Fibroblast of villous mesenchyme (primary cell): Measurements from ENCODE around the gene DIPK1C. TPM values are rescaled to one million over a fixed set of nuclear protein-coding genes. Genes with fewer than 3 reads are reported as not detected.

Source experiments
- DNase-seq: peaks from one replicate; pipeline ENCODE4 v3.0.0-alpha.2; 2010; ENCODE audit warnings: low read depth
- H3K4me3 ChIP-seq: 2 replicates; pipeline ENCODE4 v1.5.1; 2011; ENCODE audit warnings: low read depth, mild to moderate bottlenecking, low read length
- total RNA-seq: library from RNA; depleted of rRNA; stranded (reverse); fragments of >200 nt; gene quantifications from 2 replicates; pipeline ENCODE4 v1.2.3, GENCODE V29; 2012
- TF ChIP-seq, protein P1 (sequence below): IDR thresholded peaks from 2 replicates; pipeline ENCODE4 v1.5.1; 2012; ENCODE audit warnings: low read depth, mild to moderate bottlenecking, low read length; ENCODE audit not compliant: insufficient read depth

Gene DIPK1C
- total RNA-seq, 1 donor: not detected

- no peak overlapping the region for H3K4me3 ChIP-seq
- TF ChIP-seq, protein P1, sequence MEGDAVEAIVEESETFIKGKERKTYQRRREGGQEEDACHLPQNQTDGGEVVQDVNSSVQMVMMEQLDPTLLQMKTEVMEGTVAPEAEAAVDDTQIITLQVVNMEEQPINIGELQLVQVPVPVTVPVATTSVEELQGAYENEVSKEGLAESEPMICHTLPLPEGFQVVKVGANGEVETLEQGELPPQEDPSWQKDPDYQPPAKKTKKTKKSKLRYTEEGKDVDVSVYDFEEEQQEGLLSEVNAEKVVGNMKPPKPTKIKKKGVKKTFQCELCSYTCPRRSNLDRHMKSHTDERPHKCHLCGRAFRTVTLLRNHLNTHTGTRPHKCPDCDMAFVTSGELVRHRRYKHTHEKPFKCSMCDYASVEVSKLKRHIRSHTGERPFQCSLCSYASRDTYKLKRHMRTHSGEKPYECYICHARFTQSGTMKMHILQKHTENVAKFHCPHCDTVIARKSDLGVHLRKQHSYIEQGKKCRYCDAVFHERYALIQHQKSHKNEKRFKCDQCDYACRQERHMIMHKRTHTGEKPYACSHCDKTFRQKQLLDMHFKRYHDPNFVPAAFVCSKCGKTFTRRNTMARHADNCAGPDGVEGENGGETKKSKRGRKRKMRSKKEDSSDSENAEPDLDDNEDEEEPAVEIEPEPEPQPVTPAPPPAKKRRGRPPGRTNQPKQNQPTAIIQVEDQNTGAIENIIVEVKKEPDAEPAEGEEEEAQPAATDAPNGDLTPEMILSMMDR: no peak
These were observed 66.2 kb downstream of the DIPK1C start for GRCh38 chr18:74390900-74391299.

DNA sequence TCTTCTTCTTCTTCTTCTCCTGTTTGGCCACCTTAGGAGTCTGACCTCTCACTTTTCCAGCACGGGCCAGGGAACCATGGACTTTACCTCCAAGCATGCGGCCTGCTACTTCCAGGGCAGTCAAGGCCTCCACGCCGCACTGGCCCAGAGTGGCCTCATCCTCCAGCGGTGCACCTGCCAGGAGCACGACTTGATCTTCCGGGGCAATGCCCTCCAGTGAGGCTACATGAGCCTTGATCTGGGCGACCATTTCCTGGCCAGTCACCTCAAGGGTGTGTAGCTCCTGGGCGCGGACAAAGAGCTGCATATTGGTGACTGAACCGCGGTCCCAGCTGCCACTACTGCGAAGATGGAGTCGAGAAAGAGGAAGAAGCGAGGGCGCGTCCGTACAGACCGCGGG, 67.1 kb downstream of the DIPK1C start:
- DNase-seq: no peak
- TF ChIP-seq, protein P1: no peak
- H3K4me3 ChIP-seq: no peak overlapping the region

More at GRCh38 chr18:74390900-74391299, 66.2 kb downstream of the DIPK1C start:
- no peak for DNase-seq

DNA sequence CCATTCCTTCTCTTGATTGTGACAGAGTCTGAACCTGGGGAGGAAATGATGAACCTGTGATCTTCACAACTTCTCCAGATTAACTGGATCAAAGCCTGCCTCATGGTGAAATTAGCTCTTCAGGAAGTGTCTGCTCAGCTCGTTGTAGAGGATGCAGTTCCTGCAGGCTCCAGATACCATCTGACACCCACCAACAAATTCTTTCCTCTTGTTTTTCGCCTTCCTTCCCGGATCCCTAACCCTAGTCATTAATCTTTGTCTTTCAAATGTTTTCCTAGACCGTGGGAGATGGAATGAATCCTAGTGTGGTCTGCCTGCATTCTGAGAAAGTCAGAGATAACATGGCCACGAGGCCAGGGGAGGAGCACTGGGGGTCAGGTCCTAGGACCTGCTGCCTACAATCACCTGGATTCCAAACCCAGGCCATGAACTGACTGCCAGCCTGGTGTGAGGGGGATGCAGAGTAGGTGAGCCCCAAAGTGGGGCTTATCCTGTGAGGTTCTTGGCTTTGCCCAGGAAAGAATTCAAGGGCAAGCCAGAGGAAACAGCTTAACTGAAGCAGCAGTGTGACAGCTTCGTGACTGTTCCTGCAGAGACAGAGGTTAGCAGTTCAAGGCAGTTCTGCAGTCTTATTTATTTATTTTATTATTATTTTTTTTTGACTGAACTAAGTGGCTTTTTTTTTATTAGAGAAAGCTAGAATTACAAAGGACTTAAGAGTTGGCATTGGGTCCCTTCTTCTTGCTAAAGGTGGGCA, 67.8 kb downstream of the DIPK1C start:
- no peak overlapping the region for H3K4me3 ChIP-seq
- TF ChIP-seq, protein P1: no peak
- DNase-seq: no peak

DNA sequence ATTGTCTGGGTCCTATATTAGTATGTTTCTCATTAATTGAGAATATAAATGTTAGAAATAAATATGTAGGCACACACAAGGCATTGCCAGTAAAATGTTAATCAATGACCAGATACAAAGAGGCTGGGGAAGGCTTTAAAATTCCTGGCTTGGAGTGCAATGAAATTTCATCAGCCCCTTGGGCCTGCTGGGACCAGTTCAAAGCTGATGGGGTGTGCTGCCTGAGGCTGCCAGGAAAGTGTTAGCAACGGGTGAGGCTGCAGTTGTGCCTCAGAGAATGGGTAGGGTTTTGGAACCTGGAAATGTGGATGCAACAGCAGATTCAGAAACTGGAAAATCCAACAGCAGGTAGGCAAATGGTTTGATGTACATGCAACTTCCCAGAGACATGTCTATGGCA, 68.9 kb downstream of the DIPK1C start:
- DNase-seq: no peak
- TF ChIP-seq, protein P1: no peak
- H3K4me3 ChIP-seq: no peak overlapping the region

DNA sequence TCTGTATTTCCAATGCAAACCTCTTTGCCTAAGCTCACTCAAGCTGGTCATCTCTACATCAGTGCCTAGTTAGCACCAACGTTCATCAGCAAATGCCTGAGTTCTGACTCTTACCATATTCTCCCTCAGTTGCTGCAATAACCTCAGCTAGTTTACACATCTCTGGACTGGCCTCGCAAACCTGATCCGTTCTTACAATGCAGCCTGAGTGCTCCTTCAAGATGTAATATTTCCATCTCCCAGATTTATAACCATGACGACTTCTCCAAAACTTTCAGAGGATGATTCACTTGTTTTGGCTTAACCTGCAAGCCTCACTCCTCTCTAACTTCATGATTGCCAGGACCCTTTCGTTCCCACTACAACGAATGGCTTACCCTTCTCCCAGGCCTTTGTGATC, 69.7 kb downstream of the DIPK1C start:
- no peak overlapping the region for H3K4me3 ChIP-seq
- TF ChIP-seq, protein P1: no peak
- no peak for DNase-seq

Other genes with a start within 250 kb of the DIPK1C start
- 35.4 and 114 TPM in 2 replicates for gene CYB5A, start 165.3 kb downstream of the DIPK1C start, total RNA-seq
- gene C18orf63, start 141.5 kb downstream of the DIPK1C start, total RNA-seq: not detected in 2 replicates
- gene CNDP2, start 39.1 kb upstream of the DIPK1C start, total RNA-seq: 29.6 and 38.4 TPM in 2 replicates
- not detected in 2 replicates for gene CNDP1, start 77.2 kb upstream of the DIPK1C start, total RNA-seq
- 16.4 and 22.0 TPM in 2 replicates for gene ZNF407, start 140.6 kb upstream of the DIPK1C start, total RNA-seq